ENCODE results near the gene CELSR1.

DNA sequence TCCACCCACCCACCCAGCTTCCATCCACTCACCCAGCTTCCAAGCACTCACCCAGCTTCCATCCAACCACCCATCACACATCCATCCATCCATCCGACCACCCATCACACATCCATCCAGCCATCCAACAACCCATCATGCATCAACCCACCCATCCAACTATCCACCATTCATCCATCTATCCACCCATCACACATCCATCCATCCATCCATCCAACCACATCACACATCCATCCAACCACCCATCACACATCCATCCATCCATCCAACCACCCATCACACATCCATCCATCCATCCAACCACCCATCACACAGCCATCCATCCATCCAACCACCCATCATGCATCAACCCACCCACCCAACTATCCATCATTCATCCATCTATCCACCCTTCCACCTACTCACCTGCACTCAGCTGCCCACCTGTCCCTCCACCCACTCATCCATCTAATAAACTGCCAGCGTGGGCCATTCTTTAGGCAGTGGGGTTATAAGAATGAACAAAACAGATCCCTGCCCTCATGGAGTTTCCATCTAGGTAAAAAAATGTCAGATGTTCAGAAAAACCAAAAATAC is 88.2 kb downstream of the CELSR1 start:
- TF ChIP-seq, protein P1, sequence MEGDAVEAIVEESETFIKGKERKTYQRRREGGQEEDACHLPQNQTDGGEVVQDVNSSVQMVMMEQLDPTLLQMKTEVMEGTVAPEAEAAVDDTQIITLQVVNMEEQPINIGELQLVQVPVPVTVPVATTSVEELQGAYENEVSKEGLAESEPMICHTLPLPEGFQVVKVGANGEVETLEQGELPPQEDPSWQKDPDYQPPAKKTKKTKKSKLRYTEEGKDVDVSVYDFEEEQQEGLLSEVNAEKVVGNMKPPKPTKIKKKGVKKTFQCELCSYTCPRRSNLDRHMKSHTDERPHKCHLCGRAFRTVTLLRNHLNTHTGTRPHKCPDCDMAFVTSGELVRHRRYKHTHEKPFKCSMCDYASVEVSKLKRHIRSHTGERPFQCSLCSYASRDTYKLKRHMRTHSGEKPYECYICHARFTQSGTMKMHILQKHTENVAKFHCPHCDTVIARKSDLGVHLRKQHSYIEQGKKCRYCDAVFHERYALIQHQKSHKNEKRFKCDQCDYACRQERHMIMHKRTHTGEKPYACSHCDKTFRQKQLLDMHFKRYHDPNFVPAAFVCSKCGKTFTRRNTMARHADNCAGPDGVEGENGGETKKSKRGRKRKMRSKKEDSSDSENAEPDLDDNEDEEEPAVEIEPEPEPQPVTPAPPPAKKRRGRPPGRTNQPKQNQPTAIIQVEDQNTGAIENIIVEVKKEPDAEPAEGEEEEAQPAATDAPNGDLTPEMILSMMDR (IDR thresholded peaks at IDR 0.05; ENCODE audit: insufficient read depth, low read depth, low read length) = no peak
- no peak for TF ChIP-seq EZH2 (IDR thresholded peaks at IDR 0.05; ENCODE audit: insufficient read depth, low read length)
